ENCODE data around the gene MIA. TPM values are rescaled to one million over a fixed set of nuclear protein-coding genes. Genes with fewer than 3 reads are reported as not detected.

MIA gene
- total RNA-seq, 4 donors from 2014 or later: 2.1 to 4.1 (median 2.7) TPM

DNA sequence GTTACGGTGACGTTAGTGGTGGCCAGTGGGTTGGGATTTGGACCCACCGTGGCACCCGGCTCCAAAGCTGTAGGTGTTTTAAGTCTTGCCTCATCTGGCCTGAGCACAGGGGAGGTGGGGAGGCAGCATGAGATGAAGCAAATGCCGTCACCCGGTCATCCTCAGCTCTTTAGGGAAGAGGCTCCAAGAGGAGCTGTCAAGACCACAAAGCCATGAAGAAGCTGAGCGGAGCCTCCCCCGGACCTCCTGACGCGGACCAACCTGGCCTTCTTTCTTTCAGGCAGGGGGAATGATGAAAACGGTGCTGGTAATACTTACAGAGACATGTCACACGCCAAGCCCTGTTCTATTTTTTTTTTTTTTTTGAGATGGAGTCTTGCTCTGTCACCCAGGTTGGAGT, 32.4 kb upstream of the MIA start:
- no peak for DNase-seq (ENCODE audit: extremely low spot score)
- H3K9me3 ChIP-seq: no peaks in the 10 kb centered on the region
- no peak overlapping the region for H3K4me3 ChIP-seq
- H3K27ac ChIP-seq (replicated peaks in 1 of 4): no peak overlapping the region
- no peak for TF ChIP-seq EP300 (IDR thresholded peaks at IDR 0.05)
- TF ChIP-seq POLR2AphosphoS5 (IDR thresholded peaks at IDR 0.05): no peak
- TF ChIP-seq POLR2A (IDR thresholded peaks at IDR 0.05; ENCODE audit: low read depth): no peak
- TF ChIP-seq, protein P1, sequence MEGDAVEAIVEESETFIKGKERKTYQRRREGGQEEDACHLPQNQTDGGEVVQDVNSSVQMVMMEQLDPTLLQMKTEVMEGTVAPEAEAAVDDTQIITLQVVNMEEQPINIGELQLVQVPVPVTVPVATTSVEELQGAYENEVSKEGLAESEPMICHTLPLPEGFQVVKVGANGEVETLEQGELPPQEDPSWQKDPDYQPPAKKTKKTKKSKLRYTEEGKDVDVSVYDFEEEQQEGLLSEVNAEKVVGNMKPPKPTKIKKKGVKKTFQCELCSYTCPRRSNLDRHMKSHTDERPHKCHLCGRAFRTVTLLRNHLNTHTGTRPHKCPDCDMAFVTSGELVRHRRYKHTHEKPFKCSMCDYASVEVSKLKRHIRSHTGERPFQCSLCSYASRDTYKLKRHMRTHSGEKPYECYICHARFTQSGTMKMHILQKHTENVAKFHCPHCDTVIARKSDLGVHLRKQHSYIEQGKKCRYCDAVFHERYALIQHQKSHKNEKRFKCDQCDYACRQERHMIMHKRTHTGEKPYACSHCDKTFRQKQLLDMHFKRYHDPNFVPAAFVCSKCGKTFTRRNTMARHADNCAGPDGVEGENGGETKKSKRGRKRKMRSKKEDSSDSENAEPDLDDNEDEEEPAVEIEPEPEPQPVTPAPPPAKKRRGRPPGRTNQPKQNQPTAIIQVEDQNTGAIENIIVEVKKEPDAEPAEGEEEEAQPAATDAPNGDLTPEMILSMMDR (IDR thresholded peaks at IDR 0.05): no peak
- 89% methylated on average over 12 of the region's 12 CpGs for WGBS
- intact Hi-C loops (cut with DNase I): no loop called here
- no peaks in the 10 kb centered on the region for H3K27me3 ChIP-seq
- H3K36me3 ChIP-seq: peaks cover 15 to 47% (median 33%) of the 10 kb centered on the region in 4 donors
- peaks cover 13 to 41% (median 37%) of the 10 kb centered on the region in 4 donors for H3K4me1 ChIP-seq

DNA sequence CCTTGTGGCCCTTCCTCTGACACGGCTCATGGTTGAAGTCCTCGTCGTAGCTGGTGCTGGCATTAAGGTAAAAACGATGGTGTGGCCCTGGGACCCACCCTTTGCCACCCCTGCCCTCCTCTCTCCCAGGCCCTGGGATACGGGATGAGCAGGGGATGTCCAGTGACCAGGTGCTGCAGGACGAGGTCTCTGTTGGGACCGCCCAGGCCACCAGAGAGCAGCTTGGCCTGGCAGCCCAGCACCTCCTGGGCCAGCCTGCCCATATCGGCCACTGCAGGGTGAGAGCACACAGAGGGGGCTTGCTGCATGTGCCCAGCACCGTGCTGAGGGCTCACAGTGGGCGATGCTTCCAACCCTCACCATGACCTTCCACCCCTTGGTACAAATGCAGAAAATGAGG, 31.4 kb upstream of the MIA start:
- TF ChIP-seq POLR2A (IDR thresholded peaks at IDR 0.05; ENCODE audit: low read depth) (no peak), EP300 (IDR thresholded peaks at IDR 0.05) (no peak), POLR2AphosphoS5 (IDR thresholded peaks at IDR 0.05) (no peak)
- TF ChIP-seq, protein P1 (IDR thresholded peaks at IDR 0.05): no peak
- intact Hi-C loops (cut with DNase I): no loop called here
- H3K4me3 ChIP-seq: no peak overlapping the region
- H3K9me3 ChIP-seq: no peaks in the 10 kb centered on the region
- no peak overlapping the region for H3K27ac ChIP-seq (replicated peaks in 1 of 4)
- H3K27me3 ChIP-seq: no peaks in the 10 kb centered on the region
- peaks cover 19 to 49% (median 43%) of the 10 kb centered on the region in 4 donors for H3K4me1 ChIP-seq
- peaks cover 13 to 37% (median 23%) of the 10 kb centered on the region in 4 donors for H3K36me3 ChIP-seq
- 100% methylated on average over 1 of the region's 10 CpGs for WGBS
- DNase-seq (ENCODE audit: extremely low spot score): no peak

DNA sequence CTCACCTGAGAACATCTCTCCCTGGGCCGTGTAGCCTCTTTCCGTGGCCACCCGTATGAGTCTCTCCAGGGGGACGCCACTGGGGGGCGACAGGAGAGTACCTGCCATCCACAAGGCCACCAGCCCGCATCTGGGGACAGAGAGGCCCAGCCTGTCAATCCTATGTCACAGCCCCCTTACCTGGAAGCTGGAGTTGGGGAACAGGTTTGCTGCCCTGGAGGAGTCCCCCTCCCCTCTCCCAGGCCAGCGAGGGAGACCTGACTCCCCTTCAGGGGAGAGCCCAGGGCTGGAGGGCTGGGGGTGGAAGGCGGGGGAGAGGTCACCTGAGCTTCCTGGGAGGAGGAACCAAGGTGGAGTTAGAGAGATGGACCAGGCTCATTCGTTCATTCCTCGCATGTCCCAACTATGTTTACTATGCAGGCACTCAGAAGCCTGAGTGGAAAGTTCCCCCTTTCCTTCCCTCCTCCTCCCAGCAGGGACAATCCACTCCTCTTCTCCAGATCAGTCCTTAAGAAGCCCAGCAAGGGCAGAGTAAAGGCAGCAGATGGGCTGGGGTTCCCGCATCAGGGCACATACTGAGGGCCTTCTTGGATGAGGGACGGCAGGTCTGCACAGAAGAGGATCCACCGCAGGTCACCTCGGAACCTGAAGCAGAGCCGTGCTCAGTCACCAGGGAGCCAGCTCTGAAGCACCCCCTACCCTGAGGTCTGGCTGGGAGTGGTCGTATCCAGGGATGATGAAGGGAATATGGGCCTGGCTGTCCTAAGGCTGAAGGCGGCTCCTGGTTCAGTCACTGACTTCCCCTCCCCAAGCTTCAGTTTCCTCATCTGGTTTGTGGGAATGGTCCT, 30.5 kb upstream of the MIA start:
- H3K27ac ChIP-seq (replicated peaks in 1 of 4): peak overlapping the region in 3 of 4 donors; percentile 19 to 49 (median 20)
- H3K4me3 ChIP-seq: no peak overlapping the region
- no peaks in the 10 kb centered on the region for H3K9me3 ChIP-seq
- 67% methylated on average over 15 of the region's 17 CpGs for WGBS
- TF ChIP-seq POLR2AphosphoS5 (IDR thresholded peaks at IDR 0.05) (no peak), EP300 (IDR thresholded peaks at IDR 0.05) (no peak), POLR2A (IDR thresholded peaks at IDR 0.05; ENCODE audit: low read depth) (no peak)
- TF ChIP-seq, protein P1 (IDR thresholded peaks at IDR 0.05): no peak
- no peak for DNase-seq (ENCODE audit: extremely low spot score)
- intact Hi-C loops (cut with DNase I): no loop called here
- H3K27me3 ChIP-seq: no peaks in the 10 kb centered on the region
- peaks cover 6 to 28% (median 15%) of the 10 kb centered on the region in 4 donors for H3K36me3 ChIP-seq
- peaks cover 27 to 52% (median 45%) of the 10 kb centered on the region in 4 donors for H3K4me1 ChIP-seq

DNA sequence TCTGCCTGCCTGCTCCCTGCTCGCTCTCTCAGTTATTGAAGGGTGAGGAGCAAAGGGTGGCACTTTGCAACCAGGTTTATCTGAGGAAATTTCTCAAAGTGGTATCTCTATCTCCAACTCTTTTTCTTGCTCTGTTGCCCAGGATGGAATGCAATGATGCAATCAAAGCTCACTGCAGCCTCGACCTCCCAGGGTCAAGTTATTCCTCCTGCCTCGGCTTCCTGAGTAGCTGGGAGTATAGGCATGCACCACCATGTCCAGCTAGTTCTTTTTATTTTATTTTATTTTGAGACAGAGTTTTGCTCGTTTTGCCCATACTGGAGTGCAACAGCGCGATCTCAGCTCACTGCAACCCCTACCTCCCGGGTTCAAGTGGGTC, 29.9 kb upstream of the MIA start:
- H3K27me3 ChIP-seq: no peaks in the 10 kb centered on the region
- H3K4me3 ChIP-seq: no peak overlapping the region
- DNase-seq (ENCODE audit: extremely low spot score): no peak
- peaks cover 0 to 22% (median 8%) of the 10 kb centered on the region in 4 donors for H3K36me3 ChIP-seq
- no peaks in the 10 kb centered on the region for H3K9me3 ChIP-seq
- TF ChIP-seq, protein P1 (IDR thresholded peaks at IDR 0.05): no peak
- WGBS: 85% methylated on average over 7 of the region's 7 CpGs
- intact Hi-C loops (cut with DNase I): no loop called here
- H3K27ac ChIP-seq (replicated peaks in 1 of 4): peak overlapping the region in 3 of 4 donors; percentile 19 to 49 (median 20)
- peaks cover 27 to 49% (median 43%) of the 10 kb centered on the region in 4 donors for H3K4me1 ChIP-seq
